AG04449 (cell line): Measurements from ENCODE around the gene SCD.

Source experiments
- CTCF ChIA-PET: fragments of 350-600 bp; formaldehyde crosslinking; extraction: SDS; loops from one replicate; lab custom pipeline; 2021; ENCODE audit warnings: antibody characterized with exemption; lab: Yijun Ruan, JAX
- POLR2A ChIA-PET: fragments of 400-600, 350-600 bp; formaldehyde crosslinking; extraction: SDS; loops from one replicate; lab custom pipeline; 2020; ENCODE audit warnings: antibody characterized with exemption, inconsistent platforms; lab: Yijun Ruan, JAX
- DNase-seq: peaks from one replicate; pipeline ENCODE4 v3.0.0-alpha.2; 2010; ENCODE audit warnings: low read depth, low spot score
- H3K4me3 ChIP-seq: 2 replicates; pipeline ENCODE4 v1.5.1; 2011; ENCODE audit warnings: low read depth, mild to moderate bottlenecking, control low read depth, low read length
- CTCF ChIP-seq: IDR thresholded peaks from one replicate; pipeline ENCODE4 v1.5.1; 2011; ENCODE audit warnings: mild to moderate bottlenecking, moderate library complexity, low read length, control low read depth, inconsistent platforms; ENCODE audit not compliant: insufficient read depth; ENCODE audit errors: missing control alignments

SCD gene

GRCh38 chr10:100391163-100392002, 44.4 kb downstream of the SCD start:
- no peak for TF ChIP-seq CTCF
- DNase-seq, result no peak
- H3K4me3 ChIP-seq, result no peak overlapping the region
- ChIA-PET CTCF (no interaction called here), POLR2A (no interaction called here)

- H3K4me3 ChIP-seq, result no peak overlapping the region
- DNase-seq, result no peak
- ChIA-PET POLR2A (no interaction called here), CTCF (no interaction called here)
- no peak for TF ChIP-seq CTCF
Observed at GRCh38 chr10:100392686-100393003, 45.6 kb downstream of the SCD start.

- ChIA-PET POLR2A (no interaction called here), CTCF (no interaction called here)
- DNase-seq, result no peak
- H3K4me3 ChIP-seq, result no peak overlapping the region
- TF ChIP-seq CTCF, result no peak
Observed at GRCh38 chr10:100395626-100396025, 48.6 kb downstream of the SCD start.

- ChIA-PET CTCF (interaction anchor here (1.4 kb wide), 2 partner anchors 34 to 37 kb away, joined by 3 to 4 read pairs; no protein-coding TSS in a partner anchor), POLR2A (no interaction called here)
- DNase-seq, result no peak
- H3K4me3 ChIP-seq, result no peak overlapping the region
- no peak for TF ChIP-seq CTCF
Observed at GRCh38 chr10:100396605-100397004, 49.6 kb downstream of the SCD start.

GRCh38 chr10:100401631-100402328, 54.7 kb downstream of the SCD start:
- ChIA-PET POLR2A (no interaction called here), CTCF (interaction anchor here (0.7 kb wide), 2 partner anchors 30 to 63 kb away, joined by 3 read pairs; no protein-coding TSS in a partner anchor)
- TF ChIP-seq CTCF, result no peak
- no peak for DNase-seq
- no peak overlapping the region for H3K4me3 ChIP-seq

- DNase-seq, result no peak
- TF ChIP-seq CTCF, result no peak
- no peak overlapping the region for H3K4me3 ChIP-seq
- ChIA-PET CTCF (interaction anchor here (0.8 to 1.1 kb wide), 4 partner anchors 9 to 66 kb away, joined by 3 read pairs; no protein-coding TSS in a partner anchor), POLR2A (no interaction called here)
Observed at GRCh38 chr10:100403734-100404133, 56.7 kb downstream of the SCD start.
